GM18507 (cell line): ENCODE data around the gene FLNC.

ENCODE experiments used
- DNase-seq: peaks from one replicate; pipeline ENCODE4 v3.0.0; 2011; ENCODE audit warnings: low read depth; ENCODE audit not compliant: insufficient read length; ENCODE audit errors: extremely low spot score
- FAIRE-seq: peaks from 2 replicates; lab custom pipeline; 2011; peaks lifted over from hg19 to GRCh38; lab: Jason Lieb, UNC

The FLNC gene

DNA sequence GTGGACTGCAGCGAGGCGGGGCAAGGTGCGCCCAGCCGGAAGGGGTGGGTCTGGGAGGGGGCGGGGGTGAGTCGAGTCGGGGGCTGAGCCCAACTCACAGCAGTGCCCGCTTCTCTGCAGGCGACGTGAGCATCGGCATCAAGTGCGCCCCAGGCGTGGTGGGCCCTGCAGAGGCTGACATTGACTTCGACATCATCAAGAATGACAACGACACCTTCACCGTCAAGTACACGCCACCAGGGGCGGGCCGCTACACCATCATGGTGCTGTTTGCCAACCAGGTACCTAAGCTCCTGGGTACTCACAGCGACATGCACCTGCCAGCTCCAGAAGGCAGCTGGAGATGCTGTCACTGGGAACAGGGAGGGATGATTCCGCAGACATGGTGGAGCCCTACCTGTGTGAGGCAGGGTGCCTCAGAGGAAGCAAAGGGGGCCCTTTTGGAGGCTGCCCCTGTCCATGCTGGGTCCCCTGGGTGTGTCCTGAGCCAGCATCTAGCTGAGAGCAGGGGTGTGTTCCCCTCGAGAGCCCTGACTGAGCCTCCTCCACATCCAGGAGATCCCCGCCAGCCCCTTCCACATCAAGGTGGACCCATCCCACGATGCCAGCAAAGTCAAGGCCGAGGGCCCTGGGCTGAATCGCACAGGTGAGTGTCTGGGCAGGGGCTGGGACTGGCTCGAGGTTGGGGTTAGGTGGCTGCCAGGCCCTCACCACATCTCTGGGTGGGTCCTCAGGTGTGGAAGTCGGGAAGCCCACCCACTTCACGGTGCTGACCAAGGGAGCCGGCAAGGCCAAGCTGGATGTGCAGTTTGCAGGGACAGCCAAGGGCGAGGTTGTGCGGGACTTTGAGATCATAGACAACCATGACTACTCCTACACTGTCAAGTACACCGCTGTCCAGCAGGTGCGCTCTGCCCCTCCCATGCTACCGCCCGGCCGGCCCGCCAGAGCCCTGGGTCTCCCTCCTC is 12.8 kb downstream of the FLNC start:
- no peak for FAIRE-seq
- no peak for DNase-seq

DNA sequence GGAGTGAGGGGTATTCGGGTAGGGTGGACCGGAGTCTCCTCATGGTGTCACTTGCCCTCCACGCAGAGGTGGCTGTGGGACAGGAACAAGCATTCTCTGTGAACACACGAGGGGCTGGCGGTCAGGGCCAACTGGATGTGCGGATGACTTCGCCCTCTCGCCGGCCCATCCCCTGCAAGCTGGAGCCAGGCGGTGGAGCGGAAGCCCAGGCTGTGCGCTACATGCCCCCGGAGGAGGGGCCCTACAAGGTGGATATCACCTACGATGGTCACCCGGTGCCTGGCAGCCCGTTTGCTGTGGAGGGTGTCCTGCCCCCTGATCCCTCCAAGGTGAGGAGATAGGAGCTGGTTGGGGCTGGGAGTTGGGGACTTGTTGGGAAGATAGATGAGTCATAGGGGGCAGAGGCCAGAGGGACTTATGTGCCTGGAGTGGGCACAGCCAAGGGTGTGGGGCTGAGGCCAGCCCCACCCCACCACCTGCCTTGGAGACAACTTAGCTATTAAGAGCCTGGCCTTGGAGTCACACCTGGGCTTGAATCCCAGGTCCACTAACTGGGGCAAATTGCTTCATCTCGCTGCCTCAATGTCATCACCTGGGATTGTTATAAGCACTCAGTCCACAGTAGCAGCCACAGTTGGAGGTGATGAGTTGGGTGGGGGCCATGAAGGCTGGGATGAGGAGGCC is 13.9 kb downstream of the FLNC start:
- DNase-seq = no peak
- FAIRE-seq = no peak

DNA sequence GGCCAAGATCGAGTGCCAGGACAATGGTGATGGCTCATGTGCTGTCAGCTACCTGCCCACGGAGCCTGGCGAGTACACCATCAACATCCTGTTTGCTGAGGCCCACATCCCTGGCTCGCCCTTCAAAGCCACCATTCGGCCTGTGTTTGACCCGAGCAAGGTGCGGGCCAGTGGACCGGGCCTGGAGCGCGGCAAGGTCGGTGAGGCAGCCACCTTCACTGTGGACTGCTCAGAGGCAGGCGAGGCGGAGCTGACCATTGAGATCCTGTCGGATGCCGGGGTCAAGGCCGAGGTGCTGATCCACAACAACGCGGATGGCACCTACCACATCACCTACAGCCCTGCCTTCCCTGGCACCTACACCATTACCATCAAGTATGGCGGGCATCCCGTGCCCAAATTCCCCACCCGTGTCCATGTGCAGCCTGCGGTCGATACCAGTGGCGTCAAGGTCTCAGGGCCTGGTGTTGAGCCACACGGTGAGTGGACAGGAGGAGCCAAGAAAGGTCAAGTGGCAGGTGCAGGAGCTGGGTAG is 14.6 kb downstream of the FLNC start:
- FAIRE-seq (no peak), DNase-seq (no peak)

DNA sequence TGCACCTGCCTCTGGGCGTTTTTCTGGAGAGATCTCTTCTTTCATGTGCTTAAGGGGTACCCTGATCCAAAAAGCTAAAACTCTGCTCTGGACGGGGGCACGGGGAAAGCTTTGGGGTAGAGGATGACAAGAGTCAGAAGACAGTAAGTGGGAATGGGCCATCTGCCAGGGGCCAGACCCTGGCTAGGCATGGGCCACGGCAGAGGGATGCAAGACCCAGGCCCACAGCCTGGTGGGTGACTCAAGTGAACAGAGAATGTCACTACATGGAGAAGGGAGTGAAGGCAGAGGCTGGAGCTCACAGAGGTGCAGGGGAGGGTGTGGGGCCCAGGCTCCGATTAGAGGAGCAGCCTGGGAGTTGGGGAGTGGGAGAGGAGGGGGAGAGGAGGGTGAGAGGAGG is 15.3 kb downstream of the FLNC start:
- FAIRE-seq (no peak), DNase-seq (no peak)

DNA sequence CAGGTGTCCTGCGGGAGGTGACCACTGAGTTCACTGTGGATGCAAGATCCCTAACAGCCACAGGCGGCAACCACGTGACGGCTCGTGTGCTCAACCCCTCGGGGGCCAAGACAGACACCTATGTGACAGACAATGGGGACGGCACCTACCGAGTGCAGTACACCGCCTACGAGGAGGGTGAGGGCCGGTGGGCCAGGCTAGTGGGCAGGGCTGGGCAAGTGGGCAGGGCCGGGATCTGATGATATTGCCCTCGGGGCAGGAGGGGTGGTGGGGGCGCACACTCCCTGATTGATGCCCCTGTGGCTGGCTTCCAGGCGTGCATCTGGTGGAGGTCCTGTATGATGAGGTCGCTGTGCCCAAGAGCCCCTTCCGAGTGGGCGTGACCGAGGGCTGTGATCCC is 15.8 kb downstream of the FLNC start:
- no peak for DNase-seq
- FAIRE-seq = no peak

DNA sequence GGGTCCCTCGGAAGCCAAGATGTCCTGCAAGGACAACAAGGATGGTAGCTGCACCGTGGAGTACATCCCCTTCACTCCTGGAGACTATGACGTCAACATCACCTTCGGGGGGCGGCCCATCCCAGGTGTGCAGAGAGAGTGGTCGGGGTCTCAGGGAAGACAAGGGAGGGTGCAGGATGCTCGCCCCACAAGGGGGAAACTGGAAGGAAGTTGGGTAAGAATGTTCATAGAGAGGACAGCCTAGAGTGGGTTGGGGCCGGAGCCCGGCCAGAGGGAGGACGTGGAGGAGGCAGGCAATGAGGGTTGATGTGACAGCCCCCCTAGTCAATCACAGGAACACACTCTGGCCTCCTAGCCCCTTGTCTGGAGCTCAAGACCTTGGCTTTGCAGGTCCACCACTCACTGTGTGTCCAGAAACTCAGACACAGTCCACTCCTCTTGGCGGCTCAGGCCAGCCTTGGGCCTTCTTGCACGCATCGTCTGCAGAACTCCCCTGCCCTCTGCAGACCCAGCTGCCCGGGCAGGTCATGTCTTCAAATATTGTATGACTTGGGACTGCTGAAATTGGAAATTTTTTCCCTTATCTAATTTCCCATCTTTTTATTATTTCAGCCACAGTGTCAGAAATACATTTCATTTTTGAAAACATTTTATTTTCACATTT is 16.7 kb downstream of the FLNC start:
- FAIRE-seq (no peak), DNase-seq (no peak)

DNA sequence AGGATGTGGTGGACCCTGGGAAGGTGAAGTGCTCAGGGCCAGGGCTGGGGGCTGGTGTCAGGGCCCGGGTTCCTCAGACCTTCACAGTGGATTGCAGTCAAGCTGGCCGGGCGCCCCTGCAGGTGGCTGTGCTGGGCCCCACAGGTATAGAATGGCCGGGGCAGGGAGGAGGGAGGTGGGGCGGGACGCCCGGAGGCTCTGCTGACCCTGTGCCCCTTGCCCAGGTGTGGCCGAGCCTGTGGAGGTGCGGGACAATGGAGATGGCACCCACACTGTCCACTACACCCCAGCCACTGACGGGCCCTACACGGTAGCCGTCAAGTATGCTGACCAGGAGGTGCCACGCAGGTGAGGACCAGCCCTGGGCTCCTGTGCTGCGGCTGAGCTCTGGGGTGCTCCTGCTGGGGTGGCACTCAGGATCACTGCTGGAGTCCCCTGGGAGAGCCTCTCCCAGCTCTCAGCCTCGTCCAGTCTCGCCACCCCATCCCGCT is 17.6 kb downstream of the FLNC start:
- FAIRE-seq = no peak

DNA sequence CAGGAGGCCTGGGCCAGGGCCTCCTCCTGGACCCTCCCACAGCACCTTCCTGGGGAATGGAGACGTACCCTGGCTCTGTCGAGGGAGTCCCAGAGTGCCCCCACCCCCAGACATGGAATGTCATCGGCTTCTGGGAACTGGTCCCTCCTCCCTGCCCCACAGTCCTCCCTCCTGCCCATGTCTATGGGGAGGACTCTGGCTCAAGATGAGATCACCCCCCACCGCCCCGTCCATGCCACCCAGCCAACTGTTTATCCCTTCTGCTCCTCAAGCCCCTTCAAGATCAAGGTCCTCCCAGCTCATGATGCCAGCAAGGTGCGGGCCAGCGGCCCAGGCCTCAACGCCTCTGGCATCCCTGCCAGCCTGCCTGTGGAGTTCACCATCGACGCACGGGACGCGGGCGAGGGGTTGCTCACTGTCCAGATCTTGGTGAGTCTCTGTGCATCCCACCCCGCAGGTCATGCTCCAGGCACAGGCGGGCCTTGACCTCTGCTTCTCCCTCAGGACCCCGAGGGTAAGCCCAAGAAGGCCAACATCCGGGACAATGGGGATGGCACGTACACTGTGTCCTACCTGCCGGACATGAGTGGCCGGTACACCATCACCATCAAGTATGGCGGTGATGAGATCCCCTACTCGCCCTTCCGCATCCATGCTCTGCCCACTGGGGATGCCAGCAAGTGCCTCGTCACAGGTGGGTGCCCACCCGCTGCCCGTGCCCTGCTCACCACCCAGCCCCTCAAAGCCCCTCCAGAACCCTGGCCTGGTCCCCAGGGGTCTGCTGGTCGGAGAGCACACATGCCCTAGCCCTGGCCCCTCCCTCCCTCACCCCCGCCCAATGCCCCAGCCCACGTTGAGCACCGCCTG is 18.3 kb downstream of the FLNC start:
- FAIRE-seq = no peak
- no peak for DNase-seq

More for the DNA sequence above, 17.6 kb downstream of the FLNC start:
- DNase-seq = no peak

DNA sequence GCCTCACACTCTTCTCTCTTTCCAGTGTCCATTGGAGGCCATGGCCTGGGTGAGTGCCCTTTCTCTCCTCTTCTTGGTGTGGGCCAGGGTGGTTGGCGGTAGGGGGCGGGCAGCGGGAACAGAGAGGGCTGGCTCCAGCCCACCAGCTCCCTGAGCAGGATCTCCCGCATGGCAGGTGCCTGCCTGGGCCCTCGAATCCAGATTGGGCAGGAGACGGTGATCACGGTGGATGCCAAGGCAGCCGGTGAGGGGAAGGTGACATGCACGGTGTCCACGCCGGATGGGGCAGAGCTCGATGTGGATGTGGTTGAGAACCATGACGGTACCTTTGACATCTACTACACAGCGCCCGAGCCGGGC is 18.9 kb downstream of the FLNC start:
- DNase-seq = no peak
- no peak for FAIRE-seq

DNA sequence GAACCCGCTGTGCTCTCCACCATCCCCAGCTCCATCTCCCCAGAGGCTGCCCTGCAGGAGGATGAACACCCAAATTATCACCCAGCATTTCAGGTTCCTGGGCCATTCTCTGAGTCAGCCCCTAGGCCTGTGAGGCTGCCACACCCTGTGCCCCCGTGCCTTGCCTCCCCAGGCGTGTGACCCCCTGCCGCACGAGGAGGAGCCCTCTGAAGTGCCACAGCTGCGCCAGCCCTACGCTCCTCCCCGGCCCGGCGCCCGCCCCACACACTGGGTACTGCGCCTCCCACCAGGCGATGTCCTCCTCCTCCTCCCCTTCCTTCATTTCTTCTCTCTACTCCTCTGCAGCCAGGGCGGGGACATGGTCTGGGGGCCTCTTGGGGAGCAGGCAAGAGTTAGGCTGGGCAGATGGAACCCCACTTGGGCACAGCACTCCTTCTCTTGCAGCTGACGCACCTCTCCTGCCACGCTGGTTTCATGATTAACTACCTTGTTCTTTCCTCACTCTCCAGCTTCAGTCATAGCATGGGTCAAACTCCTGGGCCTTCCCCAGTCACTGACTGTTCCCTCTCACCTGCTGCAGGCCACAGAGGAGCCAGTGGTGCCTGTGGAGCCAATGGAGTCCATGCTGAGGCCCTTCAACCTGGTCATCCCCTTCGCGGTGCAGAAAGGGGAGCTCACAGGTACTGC is 19.7 kb downstream of the FLNC start:
- DNase-seq = no peak
- no peak for FAIRE-seq

DNA sequence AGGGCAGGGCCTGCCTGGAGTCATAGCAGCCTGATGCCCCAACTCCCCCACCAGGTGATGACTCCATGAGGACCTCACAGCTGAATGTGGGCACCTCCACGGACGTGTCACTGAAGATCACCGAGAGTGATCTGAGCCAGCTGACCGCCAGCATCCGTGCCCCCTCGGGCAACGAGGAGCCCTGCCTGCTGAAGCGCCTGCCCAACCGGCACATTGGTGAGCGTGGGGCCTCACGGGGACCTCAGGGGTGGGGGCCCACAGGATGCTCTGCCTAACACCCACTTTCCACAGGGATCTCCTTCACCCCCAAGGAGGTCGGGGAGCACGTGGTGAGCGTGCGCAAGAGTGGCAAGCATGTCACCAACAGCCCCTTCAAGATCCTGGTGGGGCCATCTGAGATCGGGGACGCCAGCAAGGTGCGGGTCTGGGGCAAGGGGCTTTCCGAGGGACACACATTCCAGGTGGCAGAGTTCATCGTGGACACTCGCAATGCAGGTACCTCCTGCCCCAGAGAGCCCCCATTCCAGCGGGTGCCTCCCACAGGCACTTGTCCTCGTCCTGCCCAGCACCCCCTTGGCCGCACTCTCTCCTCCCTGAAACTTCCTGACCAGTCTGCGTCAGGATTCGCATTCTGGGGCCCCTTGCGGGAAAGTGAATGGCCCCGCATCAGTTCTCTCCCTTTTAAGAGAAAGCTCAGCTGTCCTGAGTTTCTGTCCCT is 22.5 kb downstream of the FLNC start:
- FAIRE-seq (no peak), DNase-seq (no peak)

DNA sequence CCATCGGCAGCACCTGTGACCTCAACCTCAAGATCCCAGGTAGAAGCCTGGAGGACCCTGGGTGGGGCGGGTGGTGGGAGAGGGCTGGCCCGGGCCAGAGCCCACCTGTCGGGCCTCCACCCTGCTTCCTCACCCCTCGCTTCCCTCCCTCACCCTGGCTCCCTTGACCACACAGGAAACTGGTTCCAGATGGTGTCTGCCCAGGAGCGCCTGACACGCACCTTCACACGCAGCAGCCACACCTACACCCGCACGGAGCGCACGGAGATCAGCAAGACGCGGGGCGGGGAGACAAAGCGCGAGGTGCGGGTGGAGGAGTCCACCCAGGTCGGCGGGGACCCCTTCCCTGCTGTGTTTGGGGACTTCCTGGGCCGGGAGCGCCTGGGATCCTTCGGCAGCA is 23.6 kb downstream of the FLNC start:
- no peak for DNase-seq
- no peak for FAIRE-seq

DNA sequence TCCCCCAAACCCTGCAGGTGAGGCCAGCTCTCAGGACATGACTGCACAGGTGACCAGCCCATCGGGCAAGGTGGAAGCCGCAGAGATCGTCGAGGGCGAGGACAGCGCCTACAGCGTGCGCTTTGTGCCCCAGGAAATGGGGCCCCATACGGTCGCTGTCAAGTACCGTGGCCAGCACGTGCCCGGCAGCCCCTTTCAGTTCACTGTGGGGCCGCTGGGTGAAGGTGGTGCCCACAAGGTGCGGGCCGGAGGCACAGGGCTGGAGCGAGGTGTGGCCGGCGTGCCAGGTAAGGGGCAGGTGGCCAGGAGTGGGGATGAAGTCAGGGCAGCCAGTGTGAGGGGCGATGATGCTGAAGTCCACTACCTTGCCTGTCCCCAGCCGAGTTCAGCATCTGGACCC is 24.2 kb downstream of the FLNC start:
- FAIRE-seq (no peak), DNase-seq (no peak)

DNA sequence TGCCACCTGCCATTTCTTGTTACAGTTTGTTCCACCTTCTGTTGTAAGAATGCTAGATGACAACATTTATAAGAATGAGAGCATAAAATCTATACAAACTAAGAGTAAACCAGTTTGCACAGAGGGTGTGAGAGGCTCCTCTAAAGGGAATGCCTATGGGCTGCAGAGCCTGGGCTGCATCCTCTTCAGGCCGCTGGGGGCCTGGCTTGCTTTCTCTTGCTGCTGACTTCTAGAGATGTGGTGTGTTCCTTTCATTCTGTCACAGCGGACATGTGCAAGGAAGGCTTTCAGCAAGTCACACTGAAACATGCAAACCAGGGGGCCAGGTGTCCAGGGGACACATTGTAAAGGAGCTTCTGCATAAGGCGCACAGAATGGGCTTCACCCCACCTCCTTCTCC is 25.4 kb downstream of the FLNC start:
- FAIRE-seq (no peak), DNase-seq (no peak)

DNA sequence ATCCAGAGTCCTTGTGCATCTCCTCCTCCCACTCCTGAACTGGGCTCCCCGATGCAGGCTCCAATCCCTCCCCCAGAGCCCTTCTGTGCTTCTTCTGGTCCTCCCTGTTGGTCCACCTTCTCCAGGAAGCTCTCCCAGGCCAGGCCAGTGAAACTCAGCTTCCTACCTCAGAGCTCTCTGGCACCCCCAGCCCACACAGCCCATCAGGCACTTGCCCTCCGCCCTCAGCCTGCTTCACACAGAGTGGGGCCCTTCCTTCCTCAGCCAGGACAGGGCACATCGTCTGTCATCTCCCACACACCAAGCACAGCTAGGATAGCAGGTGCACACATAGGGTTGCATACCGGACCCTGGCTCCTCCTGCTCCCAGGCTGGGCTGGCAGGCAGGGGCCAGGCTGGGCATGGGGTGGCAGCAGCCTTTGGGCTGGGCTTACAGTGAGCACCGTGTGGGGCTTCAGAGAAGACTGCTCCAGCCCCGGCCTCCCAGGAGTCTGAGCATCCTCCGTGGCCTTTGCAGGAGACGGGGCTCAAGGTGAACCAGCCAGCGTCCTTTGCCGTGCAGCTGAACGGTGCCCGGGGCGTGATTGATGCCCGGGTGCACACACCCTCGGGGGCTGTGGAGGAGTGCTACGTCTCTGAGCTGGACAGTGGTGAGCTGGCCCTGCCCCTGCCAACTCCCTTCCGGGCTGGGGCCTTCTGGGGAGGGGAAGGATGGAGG is 26.0 kb downstream of the FLNC start:
- DNase-seq = no peak
- no peak for FAIRE-seq

DNA sequence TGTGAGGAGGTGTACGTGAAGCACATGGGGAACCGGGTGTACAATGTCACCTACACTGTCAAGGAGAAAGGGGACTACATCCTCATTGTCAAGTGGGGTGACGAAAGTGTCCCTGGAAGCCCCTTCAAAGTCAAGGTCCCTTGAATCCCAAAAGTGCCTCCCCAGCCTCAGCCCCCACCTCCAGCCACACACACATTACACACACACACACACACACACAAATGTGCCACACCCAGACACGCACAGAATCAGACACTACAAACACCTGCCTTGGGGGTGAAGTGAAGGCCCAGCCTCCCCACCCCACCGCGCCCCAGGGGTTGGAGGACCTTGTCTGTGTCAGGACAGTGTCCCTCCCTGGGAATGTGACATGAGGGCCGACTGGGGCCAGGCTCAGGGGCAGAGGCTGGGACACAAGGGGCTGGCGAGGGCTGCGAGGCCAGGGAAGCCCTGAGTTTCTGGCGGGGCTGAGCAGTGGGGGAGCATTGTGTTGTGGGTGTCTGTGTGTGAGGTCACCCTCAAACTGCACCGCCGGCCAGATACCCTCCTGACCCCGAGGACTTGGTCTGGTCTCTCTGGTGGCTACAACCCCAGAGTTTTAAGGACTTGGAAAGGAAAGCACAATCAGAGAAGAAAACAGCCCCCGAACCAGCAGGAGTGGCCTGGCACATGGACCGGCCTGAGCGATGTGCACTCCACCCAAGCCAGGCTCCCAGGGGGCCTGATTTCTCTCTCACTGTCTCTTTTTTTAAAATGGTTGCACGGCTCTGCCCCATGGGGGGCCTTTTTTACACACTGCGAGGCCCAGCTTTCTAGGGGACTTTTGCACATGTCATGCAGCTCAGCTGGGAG is 28.4 kb downstream of the FLNC start:
- FAIRE-seq (no peak), DNase-seq (no peak)
